GM21723 (cell line): ENCODE data around the gene FEM1A.
"Not testable (repeated sequence)": the region's sequence is repeated elsewhere in the genome, so short reads cannot be mapped to it uniquely, and the experiment has no call there.

ENCODE experiments used
- ATAC-seq: cut with Tn5 transposase; IDR thresholded peaks from one replicate; pipeline ENCODE4 v1.9.1; 2021; ENCODE audit warnings: mild to moderate bottlenecking, moderate library complexity; ENCODE audit not compliant: unreplicated experiment

Gene FEM1A, protein sequence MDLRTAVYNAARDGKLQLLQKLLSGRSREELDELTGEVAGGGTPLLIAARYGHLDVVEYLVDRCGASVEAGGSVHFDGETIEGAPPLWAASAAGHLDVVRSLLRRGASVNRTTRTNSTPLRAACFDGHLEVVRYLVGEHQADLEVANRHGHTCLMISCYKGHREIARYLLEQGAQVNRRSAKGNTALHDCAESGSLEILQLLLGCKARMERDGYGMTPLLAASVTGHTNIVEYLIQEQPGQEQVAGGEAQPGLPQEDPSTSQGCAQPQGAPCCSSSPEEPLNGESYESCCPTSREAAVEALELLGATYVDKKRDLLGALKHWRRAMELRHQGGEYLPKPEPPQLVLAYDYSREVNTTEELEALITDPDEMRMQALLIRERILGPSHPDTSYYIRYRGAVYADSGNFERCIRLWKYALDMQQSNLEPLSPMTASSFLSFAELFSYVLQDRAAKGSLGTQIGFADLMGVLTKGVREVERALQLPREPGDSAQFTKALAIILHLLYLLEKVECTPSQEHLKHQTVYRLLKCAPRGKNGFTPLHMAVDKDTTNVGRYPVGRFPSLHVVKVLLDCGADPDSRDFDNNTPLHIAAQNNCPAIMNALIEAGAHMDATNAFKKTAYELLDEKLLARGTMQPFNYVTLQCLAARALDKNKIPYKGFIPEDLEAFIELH

GRCh38 chr19:4791183-4792018, at the start of gene FEM1A:
FEM1A (plus strand) TSS chr19:4791734; CDS start chr19:4791855, 121 bp downstream.
- peak; percentile 96 for ATAC-seq

- no peak for ATAC-seq
These were observed 48.5 kb upstream of the FEM1A start for GRCh38 chr19:4742723-4743646.

GRCh38 chr19:4744451-4745174, 46.9 kb upstream of the FEM1A start:
- ATAC-seq, result no peak

- ATAC-seq, result not testable (repeated sequence)
These were observed 46.4 kb upstream of the FEM1A start for GRCh38 chr19:4745175-4745574.

DNA sequence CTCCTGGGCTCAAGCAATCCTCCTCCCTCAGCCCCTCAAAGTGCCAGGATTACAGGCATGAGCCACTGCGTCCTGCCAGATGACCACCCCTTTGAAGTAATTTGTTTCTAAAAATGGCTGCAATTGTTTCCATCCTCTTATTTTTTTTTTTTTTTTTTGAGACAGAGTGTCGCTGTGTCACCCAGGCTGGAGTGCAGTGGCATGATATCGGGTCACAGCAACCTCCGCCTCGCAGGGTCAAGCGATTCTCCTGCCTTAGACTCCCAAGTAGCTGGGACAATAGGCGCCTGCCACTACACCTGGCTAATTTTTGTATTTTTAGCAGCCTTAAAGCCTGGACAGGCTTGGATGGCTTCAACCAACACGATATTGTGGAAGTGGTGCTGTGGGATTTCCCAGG, 45.5 kb upstream of the FEM1A start:
- ATAC-seq, result no peak

DNA sequence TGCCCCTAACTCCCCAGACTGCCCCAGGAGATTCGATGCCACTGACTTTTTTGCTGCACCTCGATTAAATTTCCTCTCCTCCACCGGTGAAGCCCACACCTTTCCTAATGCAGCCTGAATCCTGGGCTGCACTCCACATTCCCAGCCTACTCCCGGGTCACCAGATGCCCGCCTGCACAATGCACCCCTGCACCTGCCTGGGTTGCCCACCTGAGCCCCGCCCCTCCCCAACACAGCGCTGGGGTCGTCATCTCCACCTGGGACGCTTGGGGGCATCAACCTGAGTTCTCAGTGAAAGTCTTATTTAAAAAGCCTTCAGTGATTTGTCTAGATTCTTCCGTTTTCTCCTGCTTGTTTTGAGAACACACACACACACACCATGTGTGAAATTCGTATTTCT, 43.3 kb upstream of the FEM1A start:
- ATAC-seq, result no peak

GRCh38 chr19:4748589-4748988, 42.9 kb upstream of the FEM1A start:
- ATAC-seq, result no peak

DNA sequence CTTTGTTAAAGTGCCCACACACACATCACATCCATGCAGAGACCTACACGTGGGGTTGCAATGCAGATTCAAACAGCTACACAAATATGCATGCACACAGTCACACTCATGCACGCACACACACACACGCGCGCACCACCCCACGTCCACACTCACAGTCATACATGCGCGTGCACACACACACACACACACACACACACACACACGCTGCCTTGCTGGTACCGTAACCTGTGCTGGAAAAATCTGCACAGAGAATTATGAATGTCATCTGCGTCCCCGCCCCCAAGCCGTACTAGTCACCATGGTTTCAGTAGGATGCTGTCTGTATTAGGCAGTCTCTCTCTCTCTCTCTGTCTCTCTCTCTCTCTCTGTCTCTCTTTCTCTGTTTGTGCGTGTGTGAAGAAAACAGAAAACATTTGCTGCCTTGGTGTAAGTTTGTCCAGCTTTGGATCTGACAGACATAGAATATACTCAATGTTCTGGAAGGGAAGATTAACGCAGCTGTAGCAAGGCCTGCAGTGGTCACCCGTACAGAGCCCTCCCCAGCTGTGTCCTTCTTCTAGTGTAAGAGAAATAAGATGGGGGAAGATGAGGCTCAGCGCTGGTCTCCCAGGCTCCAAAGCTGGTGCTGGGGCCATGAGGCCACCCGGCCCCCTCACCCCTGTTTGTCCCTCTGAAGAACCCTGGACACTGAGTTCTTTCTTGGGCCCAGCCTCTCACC, 41.5 kb upstream of the FEM1A start:
- no peak for ATAC-seq

DNA sequence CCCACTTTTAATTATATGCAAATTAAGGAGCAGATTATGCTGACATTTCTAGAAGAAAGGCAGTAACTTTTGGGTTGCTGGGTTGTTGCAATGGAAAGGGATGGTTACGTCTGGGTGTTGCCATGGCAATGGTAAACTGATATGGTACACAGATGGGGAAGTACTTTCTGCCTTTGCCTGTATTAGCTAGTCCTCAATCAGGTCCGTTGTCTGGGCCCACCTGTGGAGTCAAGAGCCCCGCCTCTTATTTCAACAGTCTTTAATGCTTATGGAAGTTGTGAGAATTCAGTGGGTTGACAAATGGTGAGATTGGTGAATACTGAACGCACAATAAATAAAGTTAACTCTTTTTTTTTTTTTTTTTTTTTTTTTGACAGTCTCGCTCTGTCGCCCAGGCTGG, 37.3 kb upstream of the FEM1A start:
- ATAC-seq, result no peak

DNA sequence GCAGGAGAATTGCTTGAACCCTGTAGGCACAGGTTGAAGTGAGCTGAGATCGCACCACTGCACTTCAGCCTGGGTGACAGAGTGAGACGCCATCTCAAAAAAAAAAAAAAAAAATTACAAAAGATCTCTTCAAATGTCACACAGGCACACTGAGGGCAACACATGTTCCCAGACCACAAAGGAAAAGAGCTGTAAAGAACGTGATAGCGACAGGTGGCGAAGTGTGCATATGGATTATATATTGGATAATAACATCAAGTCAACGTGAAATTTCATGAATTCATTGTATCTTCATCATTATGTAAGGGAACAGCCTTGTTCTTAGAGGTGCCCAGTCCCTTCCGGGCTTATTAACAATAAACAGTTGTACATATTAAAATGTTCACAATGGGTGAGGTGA, 36.1 kb upstream of the FEM1A start:
- ATAC-seq, result no peak

DNA sequence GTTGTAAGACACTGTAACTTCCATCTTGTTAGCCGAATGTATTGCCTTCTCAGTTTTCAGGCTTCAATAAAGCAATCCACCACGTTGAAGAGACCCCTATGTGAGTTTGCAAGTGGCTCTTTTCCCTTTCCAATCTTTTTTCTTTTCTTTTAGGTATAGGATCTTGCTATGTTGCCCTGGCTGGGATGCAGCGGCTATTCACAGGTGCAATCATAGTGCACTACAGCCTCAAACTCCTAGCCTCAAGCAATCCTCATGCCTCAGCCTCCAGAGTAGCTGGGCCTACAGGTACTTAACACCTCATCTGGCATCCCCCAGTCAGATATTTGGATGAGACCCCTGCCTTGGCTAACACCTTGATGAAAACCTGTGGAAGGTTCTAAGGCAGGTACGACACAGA, 33.5 kb upstream of the FEM1A start:
- ATAC-seq, result no peak

DNA sequence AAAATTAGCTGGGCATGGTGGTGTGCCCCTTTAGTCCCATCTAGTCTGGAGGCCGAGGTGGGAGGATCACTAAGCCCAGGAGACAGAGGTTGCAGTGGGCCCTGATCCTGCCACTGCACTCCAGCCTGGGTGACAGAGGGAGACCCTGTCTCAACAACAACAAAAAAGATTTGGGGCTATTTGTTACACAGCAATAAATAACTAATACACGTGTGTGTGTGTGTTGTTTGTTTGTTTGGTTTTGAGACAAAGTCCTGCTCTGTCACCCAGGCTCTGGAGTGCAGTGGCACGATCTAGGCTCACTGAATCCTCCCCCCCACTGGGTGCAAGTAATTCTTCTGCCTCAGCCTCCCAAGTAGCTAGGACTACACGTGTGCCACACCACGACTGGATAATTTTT, 32.9 kb upstream of the FEM1A start:
- ATAC-seq, result no peak

GRCh38 chr19:4759388-4760284, 31.9 kb upstream of the FEM1A start:
- no peak for ATAC-seq

DNA sequence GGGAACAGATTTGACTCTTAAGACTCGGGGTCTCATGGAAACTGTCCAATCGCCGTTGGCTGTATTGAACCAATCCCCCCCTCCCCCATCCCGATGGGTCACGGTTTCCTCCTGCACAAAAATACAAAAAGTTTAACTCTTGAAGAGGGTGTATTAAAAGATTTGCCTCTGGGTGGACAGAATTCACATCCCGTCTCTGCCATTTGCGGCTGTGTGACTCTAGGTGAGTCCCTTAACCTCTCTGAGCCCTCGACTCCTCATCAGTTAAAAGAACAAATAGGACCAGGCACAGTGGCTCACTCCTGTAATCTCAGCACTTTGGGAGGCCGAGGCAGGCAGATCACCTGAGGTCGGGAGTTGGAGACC, 31.3 kb upstream of the FEM1A start:
- ATAC-seq, result no peak

- no peak for ATAC-seq
These were observed 28.5 kb upstream of the FEM1A start for GRCh38 chr19:4763021-4763420.

- ATAC-seq, result no peak
These were observed 27.2 kb upstream of the FEM1A start for GRCh38 chr19:4764393-4764660.

DNA sequence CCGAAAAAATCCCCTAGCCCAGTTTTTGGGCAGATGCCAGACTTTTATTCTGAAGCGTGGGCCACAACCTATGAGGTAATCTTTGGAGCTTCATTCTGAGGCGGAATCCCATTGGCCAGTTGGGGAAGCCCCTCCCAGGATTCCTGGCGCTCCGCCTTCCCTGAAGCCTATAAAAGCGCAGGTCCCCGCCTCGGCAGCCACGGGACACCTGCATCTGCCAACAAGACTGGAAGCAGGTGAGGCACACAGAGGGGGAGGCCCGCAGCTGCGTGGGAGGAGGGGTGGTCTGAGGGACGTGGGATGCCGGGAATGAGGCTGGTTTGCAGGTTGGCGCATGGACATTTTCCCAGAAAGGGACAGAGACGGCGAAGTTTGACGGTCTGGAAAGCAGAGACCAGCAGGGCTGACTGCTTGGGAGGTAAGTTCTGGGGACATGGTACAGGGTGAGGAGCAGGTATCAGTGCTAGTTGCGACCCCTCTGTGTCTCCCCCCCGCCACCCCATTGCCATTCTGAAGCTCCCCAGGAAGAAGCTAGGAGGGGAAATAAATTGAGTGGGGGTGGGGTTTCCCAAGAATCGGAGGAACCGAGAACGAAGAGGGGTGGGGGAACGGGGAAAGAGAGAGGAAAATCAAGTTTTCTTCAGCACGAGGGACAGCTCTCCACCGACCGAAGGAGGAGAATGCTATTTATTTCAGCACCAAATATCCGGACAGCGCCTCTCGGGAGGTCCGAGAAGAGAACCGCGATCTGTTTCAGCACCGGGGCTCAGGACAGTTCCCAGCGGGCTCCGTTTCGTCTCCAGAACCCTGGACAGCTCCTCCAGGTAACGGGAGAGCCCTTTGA, 22.4 kb upstream of the FEM1A start:
- no peak for ATAC-seq

DNA sequence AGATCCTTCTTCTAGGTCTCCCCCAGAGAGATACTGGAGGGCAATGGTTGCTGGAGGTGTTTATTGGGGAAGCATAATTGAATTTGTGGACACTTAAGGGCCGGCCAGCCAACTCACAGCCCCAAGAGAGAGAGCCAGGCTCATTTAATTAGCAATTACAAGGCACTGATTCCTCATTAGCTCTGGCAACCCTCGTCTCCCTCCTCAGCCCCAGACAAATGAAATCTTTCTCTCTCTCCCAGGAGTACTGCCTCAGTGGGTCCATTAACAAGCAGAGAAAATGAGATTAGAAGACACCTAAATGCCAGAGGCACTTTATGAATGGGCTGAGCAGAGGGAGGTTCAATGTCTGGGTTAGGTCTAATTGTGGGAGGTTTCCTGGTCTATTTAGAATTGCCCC, 19.0 kb upstream of the FEM1A start:
- no peak for ATAC-seq
